Measurements from ENCODE around the gene PRDM13.
"Not testable (repeated sequence)": the region's sequence is repeated elsewhere in the genome, so short reads cannot be mapped to it uniquely, and the experiment has no call there.

PRDM13 gene

DNA sequence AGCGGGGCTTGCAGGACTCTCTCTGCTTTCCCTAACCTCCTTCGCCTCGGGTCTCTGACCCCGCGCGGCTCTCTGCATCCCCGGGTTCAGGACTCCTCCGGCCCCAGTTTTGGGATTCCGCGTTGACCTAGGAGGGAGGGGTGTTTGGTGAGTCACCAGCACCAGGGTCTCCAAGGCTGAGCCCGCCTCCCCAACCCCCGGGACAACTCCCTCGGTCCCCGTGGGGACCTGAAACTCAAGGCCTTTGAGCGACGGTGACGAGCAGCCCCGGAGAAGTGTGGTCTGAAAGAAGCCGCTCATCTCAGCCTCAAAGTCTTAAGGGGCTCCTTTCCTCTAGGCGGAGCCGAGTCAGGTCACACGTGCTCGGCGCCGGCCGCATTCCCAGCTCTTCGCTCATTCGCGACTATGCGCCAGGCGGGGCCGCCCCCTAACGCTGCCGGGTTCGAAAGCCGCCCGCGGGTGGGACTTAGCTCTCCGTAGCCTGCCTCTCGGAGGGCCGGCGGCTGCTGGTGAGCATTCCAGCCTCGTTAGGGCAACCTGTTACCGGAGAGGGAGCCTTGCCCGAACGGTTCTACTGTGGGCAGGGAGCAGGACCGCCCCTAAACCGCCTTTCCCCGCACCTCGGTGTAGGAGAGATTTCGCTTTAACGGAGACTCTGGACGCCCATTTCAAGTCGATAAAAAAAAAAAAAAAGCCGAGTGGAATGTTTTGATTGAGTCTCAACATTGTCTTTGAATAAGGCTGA, 3.0 kb upstream of the PRDM13 start:
- DNase-seq (ENCODE audit: low read depth) = no peak

GRCh38 chr6:99604166-99605073, 2.2 kb upstream of the PRDM13 start:
- no peak for DNase-seq (ENCODE audit: low read depth)

GRCh38 chr6:99605074-99605734, 1.4 kb upstream of the PRDM13 start:
- no peak for DNase-seq (ENCODE audit: low read depth)

- DNase-seq (ENCODE audit: low read depth) = no peak
Measured at GRCh38 chr6:99605911-99606655, 550 bp upstream of the PRDM13 start.

DNA sequence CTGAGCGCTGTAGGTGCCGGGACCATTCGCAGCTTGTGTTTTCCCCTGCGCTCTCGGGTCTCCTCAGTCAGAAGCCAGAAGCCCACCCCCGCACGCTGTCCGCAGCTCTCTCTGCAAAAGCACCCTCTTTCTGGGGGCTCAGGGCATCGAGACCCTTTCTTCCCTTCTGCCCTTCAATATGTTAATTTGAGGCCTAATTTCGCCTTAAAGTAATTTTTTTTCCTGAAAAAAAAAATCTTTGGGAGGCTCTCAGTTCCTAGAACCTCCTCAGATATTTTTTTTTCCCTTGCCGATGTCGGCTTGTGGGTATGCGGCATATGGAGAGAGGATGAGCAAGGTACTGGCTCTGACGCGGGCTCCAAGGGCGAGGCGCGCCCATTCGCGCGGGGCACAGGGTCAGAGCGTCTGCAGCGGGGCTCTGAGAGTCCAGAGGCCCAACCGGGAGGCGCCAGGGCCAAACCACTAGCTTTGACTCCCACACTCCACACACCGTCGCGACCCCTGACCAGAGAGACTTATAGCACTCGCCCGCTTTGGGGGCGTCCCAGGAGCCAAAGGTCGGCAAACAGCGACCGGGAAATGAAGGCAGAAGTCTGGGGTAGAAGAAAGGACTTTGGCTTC, 893 bp downstream of the PRDM13 start:
- no peak for DNase-seq (ENCODE audit: low read depth)

DNA sequence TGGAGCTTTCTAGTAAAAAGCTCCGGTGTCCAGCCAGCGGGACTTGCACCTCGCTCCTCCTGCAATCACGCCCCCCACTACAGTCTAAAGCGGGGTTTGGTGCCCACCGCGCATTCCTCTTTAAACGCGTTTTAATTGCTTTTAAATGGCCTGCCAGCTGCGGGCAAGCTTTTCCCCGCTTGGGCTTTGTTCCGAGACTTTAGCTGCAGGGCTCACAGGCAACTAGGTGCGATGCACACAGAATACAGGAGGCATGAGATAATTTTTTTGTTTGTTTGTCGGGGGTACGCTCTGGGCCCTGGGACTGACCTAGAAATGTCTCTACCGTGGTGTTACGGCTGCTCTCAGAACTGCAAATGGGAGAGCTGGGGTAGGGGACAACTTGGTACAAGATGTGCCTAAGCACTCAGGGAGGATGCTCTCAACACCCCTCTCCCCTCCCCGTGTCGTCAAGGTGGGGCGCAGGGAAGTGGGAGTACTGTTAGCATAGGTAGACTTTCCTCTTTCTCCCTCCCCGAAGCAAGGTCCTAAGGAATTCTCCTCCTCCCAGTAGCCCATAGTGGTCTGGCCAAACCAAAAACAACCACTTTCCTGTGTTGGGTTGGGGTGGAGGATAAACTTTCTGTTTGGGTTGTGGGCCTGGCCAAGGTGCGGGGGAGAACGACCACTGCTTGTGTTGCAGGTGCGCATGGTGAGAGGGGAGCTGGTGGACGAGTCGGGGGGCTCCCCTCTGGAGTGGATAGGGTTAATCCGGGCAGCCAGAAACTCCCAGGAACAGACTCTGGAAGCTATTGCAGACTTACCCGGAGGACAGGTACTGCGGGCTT, 1.6 kb downstream of the PRDM13 start:
- DNase-seq (ENCODE audit: low read depth) = no peak

- no peak for DNase-seq (ENCODE audit: low read depth)
Measured at GRCh38 chr6:99608886-99609482, 2.4 kb downstream of the PRDM13 start.

GRCh38 chr6:99609905-99610489, 3.4 kb downstream of the PRDM13 start:
- no peak for DNase-seq (ENCODE audit: low read depth)

DNA sequence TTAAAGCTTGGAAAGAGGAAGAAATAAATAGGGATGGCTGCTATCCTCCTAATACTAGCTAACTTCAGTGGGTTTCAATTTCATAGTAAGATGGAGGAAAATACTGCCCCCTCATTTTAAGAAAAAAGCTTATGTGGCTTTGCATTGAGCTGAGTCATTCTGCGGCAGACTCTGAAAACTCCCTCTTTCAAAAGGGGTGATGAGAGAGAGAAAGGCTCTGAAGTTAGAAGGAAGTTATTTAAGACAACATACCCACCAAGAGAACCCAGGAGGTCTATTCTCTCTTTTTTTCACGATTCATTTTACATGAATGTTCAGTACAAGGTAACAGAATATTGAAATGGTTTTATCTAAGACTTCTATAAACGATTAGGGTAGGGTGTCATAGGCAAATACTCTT, 4.5 kb downstream of the PRDM13 start:
- no peak for DNase-seq (ENCODE audit: low read depth)

DNA sequence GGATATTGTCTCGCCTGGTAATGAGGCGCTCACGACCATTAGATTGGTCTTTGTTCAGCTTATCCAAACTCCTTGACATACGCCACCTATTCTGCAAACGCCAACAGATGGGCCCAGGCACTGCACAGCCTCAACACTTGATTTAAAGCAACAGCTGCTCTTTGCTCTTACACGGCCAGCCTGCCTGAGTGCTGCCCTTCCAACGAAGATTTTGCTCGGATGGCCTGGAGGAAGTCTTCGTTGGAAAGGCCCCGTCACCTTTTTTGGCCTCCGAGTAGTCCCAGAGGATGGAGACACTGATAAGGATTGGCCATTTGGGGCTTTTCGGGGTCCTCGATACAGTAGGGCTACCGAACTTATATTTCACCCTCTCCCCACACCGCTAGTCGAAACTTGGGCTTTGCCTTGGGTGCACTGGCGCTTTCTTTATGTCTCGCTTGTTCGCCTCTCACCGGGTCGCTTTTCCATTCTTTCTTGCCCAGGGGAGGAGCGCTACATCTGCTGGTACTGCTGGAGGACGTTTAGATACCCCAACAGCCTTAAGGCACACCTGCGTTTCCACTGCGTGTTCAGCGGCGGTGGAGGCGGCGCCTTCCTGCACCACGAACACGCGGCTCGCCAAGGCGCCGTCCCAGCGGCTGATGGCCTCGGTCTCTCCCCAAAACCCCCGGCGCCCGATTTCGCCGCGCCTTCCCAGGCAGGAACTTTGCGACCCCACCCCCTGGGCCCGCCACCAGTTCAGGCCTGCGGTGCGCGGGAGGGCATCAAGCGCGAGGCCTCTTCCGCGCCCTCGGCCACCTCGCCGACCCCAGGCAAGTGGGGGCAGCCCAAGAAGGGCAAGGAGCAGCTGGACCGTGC, 6.1 kb downstream of the PRDM13 start:
- no peak for DNase-seq (ENCODE audit: low read depth)

DNA sequence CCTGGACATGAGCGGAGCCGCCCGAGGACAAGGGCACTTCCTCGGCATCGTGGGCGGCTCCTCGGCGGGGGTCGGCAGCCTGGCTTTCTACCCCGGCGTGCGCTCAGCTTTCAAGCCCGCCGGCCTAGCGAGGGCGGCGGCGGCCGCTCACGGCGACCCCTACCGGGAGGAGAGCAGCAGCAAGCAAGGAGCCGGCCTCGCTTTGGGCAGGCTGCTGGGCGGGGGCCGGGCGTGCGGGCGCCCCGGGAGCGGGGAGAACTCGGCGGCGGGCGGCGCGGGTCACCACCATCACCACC, 6.7 kb downstream of the PRDM13 start:
- DNase-seq (ENCODE audit: low read depth) = no peak

GRCh38 chr6:99613705-99614429, 7.2 kb downstream of the PRDM13 start:
- DNase-seq (ENCODE audit: low read depth) = no peak

DNA sequence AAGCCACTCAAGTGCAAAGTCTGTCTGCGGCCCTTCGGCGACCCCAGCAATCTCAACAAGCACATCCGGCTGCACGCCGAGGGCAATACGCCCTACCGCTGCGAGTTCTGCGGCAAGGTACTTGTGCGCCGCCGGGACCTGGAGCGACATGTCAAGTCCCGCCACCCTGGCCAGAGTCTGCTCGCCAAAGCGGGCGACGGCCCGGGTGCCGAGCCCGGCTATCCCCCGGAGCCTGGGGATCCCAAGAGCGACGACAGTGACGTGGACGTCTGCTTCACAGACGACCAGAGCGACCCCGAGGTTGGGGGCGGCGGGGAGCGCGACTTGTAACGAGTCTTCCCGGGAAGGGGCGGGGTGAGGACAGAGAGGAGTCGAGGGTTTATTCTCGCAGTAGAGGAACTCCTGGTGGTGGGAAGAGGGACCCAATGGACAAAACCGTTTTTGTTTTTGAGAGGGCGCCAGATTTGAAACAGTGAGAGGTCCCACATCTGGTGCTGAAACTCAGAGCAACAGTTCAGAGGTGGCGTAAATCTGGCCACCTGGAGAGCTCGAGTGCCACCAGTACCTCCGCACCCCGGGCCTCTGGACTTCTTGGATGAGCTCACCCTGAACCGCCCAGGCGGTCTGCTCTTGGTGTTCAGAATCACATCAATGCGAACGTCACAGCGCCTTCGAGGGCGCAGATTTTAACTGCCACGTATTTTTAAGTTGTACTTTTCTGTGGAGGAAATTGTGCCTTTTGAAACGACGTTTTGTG, 8.0 kb downstream of the PRDM13 start:
- DNase-seq (ENCODE audit: low read depth) = no peak

- no peak for DNase-seq (ENCODE audit: low read depth)
Measured at GRCh38 chr6:99617131-99617530, 10.5 kb downstream of the PRDM13 start.

DNA sequence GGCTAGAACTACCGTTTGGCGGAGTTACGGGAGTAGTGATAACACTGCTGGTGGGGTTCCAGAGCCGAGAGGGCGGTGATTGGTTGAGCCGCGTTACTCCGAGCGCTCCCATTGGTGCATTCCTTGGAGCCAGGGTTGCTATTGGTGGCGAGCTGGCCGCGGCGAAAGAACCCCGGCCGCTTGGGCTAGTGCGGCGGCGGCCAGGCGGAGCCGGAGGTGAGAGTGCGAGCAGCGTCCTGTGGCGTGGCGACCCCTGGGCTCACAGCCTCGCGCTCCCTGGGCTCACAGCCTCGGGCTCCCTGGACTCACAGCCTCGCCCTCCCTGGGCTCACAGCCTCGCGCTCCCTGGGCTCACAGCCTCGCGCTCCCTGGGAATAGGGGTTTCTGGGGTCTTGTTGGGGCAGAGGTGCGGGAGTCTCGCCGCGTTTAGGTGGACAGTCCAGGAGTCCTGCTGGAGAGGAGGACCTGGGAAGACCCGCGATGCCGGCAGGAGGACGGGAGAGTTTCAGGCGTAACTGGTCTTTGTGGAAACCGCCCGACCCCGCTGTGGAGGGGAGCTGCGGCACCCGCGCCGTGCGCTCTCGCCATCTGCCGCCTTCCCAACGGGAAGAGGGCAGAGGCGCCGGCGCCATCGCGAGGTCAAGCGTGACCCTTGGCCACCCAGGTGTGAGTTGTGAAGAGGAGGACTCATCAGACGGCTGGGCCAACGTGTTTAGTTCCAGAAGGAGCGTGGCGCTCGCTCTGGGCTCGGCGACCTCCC, 12.2 kb downstream of the PRDM13 start:
- DNase-seq (ENCODE audit: low read depth) = no peak

- no peak for DNase-seq (ENCODE audit: low read depth)
Measured at GRCh38 chr6:99619409-99619762, 12.8 kb downstream of the PRDM13 start.

GRCh38 chr6:99622044-99622443, 15.4 kb downstream of the PRDM13 start:
- not testable (repeated sequence) for DNase-seq (ENCODE audit: low read depth)
